ENCODE data around the gene SYT17. TPM values are rescaled to one million over a fixed set of nuclear protein-coding genes. Genes with fewer than 3 reads are reported as not detected.
"Not testable (repeated sequence)": the region's sequence is repeated elsewhere in the genome, so short reads cannot be mapped to it uniquely, and the experiment has no call there.

The SYT17 gene
- total RNA-seq, 2 experiments from 2014 or later = 6.2 to 10.3 TPM

DNA sequence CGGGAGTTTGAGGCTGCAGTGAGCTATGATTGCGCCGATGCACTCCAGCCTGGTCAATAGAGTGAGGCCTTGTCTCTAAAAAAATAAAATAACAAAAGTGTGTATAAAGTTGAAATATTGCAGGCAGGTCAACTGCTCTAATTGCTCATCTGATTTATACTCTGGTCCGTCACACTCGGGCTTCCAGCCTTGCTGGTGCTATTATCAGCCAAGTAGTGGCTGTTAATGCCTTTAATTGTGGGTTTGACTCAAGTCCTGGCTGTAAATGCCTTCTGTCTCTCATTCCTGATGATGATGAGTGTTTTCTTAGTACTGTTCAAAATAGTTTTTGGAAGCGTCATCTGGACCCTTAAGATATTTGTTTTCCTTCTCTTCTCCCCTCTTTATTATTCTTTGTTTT is 18.4 kb downstream of the SYT17 start:
- no peak overlapping the region for H3K4me3 ChIP-seq (ENCODE audit: low read depth, low read length, poor library complexity, severe bottlenecking)
- no TSS peak for BruUV-seq (replicated peaks)
- no peaks in the 10 kb centered on the region for H3K36me3 ChIP-seq (ENCODE audit: insufficient read depth, low read length)
- no peak for TF ChIP-seq CTCF (conservative IDR thresholded peaks at IDR 0.05; ENCODE audit: low read length)
- TF ChIP-seq EZH2phosphoT487 (IDR thresholded peaks at IDR 0.05; ENCODE audit: borderline replicate concordance, low read depth, low read length) = no peak
- ChIA-PET CTCF (ENCODE audit: unreplicated experiment) (no interaction called here), POLR2A (no interaction called here)
- H2AFZ ChIP-seq (ENCODE audit: low read length) = no peak overlapping the region
- H4K20me1 ChIP-seq (ENCODE audit: insufficient read depth, low read length) = no peaks in the 10 kb centered on the region
- H3K79me2 ChIP-seq (ENCODE audit: insufficient read depth, low read depth, low read length) = no peaks in the 10 kb centered on the region
- no peaks in the 10 kb centered on the region for H3K9me3 ChIP-seq (ENCODE audit: low read length)
- DNase-seq (ENCODE audit: low spot score) = no peak
- no peak overlapping the region for H3K27ac ChIP-seq (ENCODE audit: low read depth, low read length, poor library complexity, severe bottlenecking)
- intact Hi-C loops (cut with micrococcal nuclease; ENCODE audit: unreplicated experiment) = no loop called here
- H3K4me1 ChIP-seq (ENCODE audit: insufficient read depth, low read length, poor library complexity, severe bottlenecking) = no peaks in the 10 kb centered on the region
- no peak overlapping the region for H3K4me2 ChIP-seq (ENCODE audit: low read length)
- H3K9me2 ChIP-seq (ENCODE audit: insufficient read depth, low read length) = no peaks in the 10 kb centered on the region

DNA sequence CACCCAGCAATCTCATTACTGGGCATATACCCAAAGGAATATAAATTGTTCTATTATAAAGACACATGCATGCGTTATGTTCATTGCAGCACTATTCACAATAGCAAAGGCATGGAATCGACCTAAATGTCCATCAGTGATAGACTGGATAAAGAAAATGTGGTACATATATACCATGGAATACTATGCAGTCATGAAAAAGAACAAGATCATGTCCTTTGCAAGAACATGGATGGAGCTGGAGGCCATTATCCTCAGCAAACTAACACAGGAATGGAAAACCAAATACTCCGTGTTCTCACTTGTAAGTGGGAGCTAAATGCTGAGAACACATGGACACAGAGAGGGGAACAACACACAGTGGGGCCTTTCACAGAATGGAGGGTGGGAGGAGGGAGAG is 19.9 kb downstream of the SYT17 start:
- intact Hi-C loops (cut with micrococcal nuclease; ENCODE audit: unreplicated experiment); H3K36me3 ChIP-seq (ENCODE audit: insufficient read depth, low read length); CTCF ChIA-PET (ENCODE audit: unreplicated experiment); H2AFZ ChIP-seq (ENCODE audit: low read length); H3K4me3 ChIP-seq (ENCODE audit: low read depth, low read length, poor library complexity, severe bottlenecking); DNase-seq (ENCODE audit: low spot score); H3K79me2 ChIP-seq (ENCODE audit: insufficient read depth, low read depth, low read length); H3K4me2 ChIP-seq (ENCODE audit: low read length); H3K9me2 ChIP-seq (ENCODE audit: insufficient read depth, low read length); H3K4me1 ChIP-seq (ENCODE audit: insufficient read depth, low read length, poor library complexity, severe bottlenecking); BruUV-seq (replicated peaks); POLR2A ChIA-PET; H3K9me3 ChIP-seq (ENCODE audit: low read length); H4K20me1 ChIP-seq (ENCODE audit: insufficient read depth, low read length); H3K27ac ChIP-seq (ENCODE audit: low read depth, low read length, poor library complexity, severe bottlenecking): not testable (repeated sequence)

GRCh38 chr16:19188406-19188805 is 20.4 kb downstream of the SYT17 start:
- no TSS peak for BruUV-seq (replicated peaks)
- Histone ChIP-seq H3K4me2 (ENCODE audit: low read length) (no peak overlapping the region), H3K9me3 (ENCODE audit: low read length) (no peaks in the 10 kb centered on the region), H3K79me2 (ENCODE audit: insufficient read depth, low read depth, low read length) (no peaks in the 10 kb centered on the region), H3K9me2 (ENCODE audit: insufficient read depth, low read length) (no peaks in the 10 kb centered on the region), H3K4me1 (ENCODE audit: insufficient read depth, low read length, poor library complexity, severe bottlenecking) (no peaks in the 10 kb centered on the region), H3K27ac (ENCODE audit: low read depth, low read length, poor library complexity, severe bottlenecking) (no peak overlapping the region), H4K20me1 (ENCODE audit: insufficient read depth, low read length) (no peaks in the 10 kb centered on the region), H2AFZ (ENCODE audit: low read length) (no peak overlapping the region), H3K4me3 (ENCODE audit: low read depth, low read length, poor library complexity, severe bottlenecking) (no peak overlapping the region), H3K36me3 (ENCODE audit: insufficient read depth, low read length) (no peaks in the 10 kb centered on the region)
- ChIA-PET POLR2A (interaction anchor here (0.6 kb wide), 2 partner anchors 28 to 1122 kb away, joined by 3 to 4 read pairs; no protein-coding TSS in a partner anchor), CTCF (ENCODE audit: unreplicated experiment) (no interaction called here)
- TF ChIP-seq CTCF (conservative IDR thresholded peaks at IDR 0.05; ENCODE audit: low read length) (no peak), EZH2phosphoT487 (IDR thresholded peaks at IDR 0.05; ENCODE audit: borderline replicate concordance, low read depth, low read length) (no peak)
- no peak for DNase-seq (ENCODE audit: low spot score)
- intact Hi-C loops (cut with micrococcal nuclease; ENCODE audit: unreplicated experiment) = no loop called here
